Left ventricle myocardium superior (tissue), 1 donor: Measurements from ENCODE around the gene SBK1. TPM values are rescaled to one million over a fixed set of nuclear protein-coding genes. Genes with fewer than 3 reads are reported as not detected.
A peak's percentile ranks its signal among the peaks of the same experiment; 100 is the strongest.
"Not testable (repeated sequence)": the region's sequence is repeated elsewhere in the genome, so short reads cannot be mapped to it uniquely, and the experiment has no call there.

Experiments used
- ATAC-seq: fragments of 200-7000 bp; cut with Tn5 transposase; one replicate; pipeline ENCODE4 v1.9.1; 2020; ENCODE audit warnings: mild to moderate bottlenecking, moderate library complexity
- DNase-seq: peaks from one replicate; pipeline ENCODE4 v3.0.0-alpha.2; 2020
- intact Hi-C: fragments of 100-400 bp; cut with micrococcal nuclease; formaldehyde crosslinking; loops from one replicate; pipeline ENCODE4 v1.11.0; 2022
- total RNA-seq: library from RNA; stranded (reverse); fragmentation: NEBNext Ultra II Directional; extraction: Animal tissue kit (Norgen Biotek cat#: 25700); gene quantifications from one replicate; pipeline ENCODE4 v1.2.1, GENCODE V29; 2021
- donor health status: DM: no; HTN: yes; CAD: no; lungs with severe emphysema.

Gene SBK1
- total RNA-seq, 1 donor from 2014 or later, result 2.8 TPM

DNA sequence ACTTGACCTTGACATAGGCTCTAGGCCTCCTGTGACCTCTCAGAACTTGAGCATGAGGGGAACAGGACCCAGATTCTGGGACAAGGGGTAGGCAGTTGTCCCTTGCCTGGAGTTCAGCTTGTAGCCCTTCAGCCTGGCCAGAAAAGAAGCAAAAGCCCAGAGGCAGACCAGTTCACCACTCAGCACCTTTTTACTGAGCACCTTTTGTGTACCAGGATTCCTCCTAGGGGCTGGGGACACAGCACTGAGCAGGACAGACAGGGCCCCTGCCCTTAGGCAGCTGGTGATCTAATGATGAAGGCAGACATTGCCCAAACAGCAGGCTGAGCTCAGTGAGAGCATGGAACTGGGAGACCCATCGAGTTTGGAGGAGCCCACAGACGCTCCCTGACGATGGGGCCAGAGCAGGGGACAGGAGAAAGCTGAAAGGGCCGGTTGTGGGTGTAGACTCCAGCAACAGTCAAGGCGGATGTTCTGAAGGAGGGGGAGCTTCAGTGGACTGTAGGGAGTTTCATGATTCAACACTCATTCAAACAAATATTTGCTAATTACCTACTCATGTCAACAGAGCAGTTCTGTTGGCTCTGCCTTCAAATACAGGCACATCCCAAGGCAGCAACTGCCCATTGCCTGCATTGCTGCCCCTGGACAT lies 32.0 kb downstream of the SBK1 start:
- ATAC-seq, result no peak
- intact Hi-C loops, result no loop called here

GRCh38 chr16:28324887-28325279 lies 32.6 kb downstream of the SBK1 start:
- no peak for DNase-seq
- ATAC-seq, result no peak
- intact Hi-C loops, result no loop called here

More for the DNA sequence above, 32.0 kb downstream of the SBK1 start:
- DNase-seq, result no peak

GRCh38 chr16:28326881-28327610 lies 34.7 kb downstream of the SBK1 start:
- intact Hi-C loops, result no loop called here
- peak; percentile 66 for DNase-seq
- peak; percentile 84 for ATAC-seq

- DNase-seq, intact Hi-C loops, ATAC-seq: not testable (repeated sequence)
Observed at GRCh38 chr16:28330232-28330631, 37.9 kb downstream of the SBK1 start.

- DNase-seq, ATAC-seq, intact Hi-C loops: not testable (repeated sequence)
Observed at GRCh38 chr16:28330981-28331380, 38.7 kb downstream of the SBK1 start.

DNA sequence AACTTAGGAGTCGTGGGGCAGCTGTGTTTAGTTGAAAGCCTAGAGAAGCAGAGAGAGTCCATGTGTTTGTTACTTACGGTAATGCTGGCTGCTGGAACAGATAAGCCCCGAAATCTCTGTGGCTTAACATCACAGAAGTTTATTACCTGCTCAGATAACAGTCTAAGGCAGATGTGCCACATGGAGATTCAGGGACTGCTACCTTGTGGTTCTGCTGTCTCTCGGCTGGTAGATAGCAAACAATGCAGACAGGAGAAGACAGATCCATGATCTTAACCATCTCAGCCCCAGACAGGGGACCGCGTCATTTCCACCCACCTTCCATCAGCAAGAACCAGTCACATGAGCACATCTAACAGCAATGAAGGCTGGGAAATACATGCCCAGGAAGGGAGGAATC lies 40.3 kb downstream of the SBK1 start:
- ATAC-seq, DNase-seq, intact Hi-C loops: not testable (repeated sequence)

- intact Hi-C loops, ATAC-seq, DNase-seq: not testable (repeated sequence)
Observed at GRCh38 chr16:28335678-28336077, 43.4 kb downstream of the SBK1 start.

DNA sequence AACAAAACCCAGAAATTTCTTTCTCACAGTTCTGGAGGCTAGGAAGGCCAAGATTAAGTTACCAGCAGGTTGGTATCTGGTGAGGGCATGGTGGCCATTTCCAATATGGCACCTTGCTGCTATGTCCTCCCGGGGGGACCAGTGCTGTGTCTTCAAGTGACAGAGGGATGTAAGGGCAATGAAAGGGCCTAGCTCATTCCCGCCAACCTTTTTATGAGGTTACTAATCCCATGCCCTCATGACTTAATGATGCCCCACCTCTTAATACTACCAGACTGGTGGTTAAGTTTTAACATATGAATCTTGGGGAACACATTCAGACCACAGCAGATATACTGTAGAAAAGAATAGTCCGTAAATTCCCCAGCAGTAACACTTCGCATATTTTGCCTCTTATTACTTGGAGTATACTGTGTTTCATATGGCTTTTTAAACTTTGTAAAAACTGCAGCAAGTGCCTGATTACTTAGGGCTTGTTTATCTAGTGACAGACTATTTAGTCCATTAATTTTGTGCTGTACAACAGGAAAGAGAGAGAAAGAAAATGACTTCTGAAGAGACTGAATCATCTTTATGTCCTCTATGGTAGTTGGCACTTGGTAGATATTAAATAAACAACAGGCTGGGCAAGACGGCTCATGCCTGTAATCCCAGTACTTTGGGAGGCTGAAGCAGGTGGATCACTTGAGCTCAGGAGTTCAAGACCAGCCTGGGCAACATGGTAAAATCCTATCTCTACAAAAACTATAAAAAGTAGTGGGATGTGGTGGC lies 44.8 kb downstream of the SBK1 start:
- DNase-seq, intact Hi-C loops, ATAC-seq: not testable (repeated sequence)

GRCh38 chr16:28338230-28338629 lies 45.9 kb downstream of the SBK1 start:
- DNase-seq, intact Hi-C loops, ATAC-seq: not testable (repeated sequence)

DNA sequence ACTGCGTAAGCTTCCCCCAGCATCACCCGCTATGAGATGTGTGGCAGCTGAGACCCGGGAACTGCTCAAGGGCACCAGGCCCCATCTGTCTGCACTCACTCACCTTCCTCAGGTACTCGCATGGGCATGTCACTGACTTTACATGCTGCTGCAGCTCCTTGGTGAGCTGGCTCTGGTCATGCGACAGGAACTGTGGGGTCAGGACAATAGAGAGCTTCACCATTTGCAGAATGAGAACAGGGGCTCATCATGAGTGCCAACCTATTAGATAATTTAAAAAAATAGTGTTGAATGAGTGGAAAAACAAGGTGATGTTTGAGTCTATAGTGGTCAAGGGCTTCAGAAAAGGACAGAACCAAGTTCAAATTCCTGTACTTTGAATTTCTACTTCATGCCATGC lies 70.3 kb downstream of the SBK1 start:
- ATAC-seq, DNase-seq, intact Hi-C loops: not testable (repeated sequence)

DNA sequence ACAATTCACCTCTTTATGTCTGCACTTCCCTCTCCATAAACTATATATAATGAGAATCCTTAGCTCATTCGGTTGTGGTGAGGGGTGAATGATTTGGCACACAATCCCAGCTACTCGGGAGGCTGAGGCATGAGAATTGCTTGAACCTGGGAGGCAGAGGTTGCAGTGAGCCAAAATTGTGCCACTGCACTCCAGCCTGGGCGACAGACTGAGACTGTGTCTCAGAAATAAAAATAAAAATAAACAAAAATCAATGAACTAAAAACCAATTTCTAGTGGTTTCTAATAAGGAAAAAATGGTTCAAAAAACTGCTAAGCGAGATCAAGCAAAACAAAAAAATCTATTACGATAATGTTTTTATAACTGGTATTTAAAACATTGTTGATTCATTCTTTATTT lies 71.1 kb downstream of the SBK1 start, which contains the start of gene NPIPB6:
Gene NPIPB6 (minus strand): TSS at position 101 of the 400 bp plus-strand sequence. CDS start 686 bp downstream, outside the sequence.
- ATAC-seq, intact Hi-C loops, DNase-seq: not testable (repeated sequence)

GRCh38 chr16:28364268-28365173 lies 72.2 kb downstream of the SBK1 start:
- DNase-seq (peak; percentile 25), ATAC-seq (peak; percentile 99)
- intact Hi-C loops, result not testable (repeated sequence)

DNA sequence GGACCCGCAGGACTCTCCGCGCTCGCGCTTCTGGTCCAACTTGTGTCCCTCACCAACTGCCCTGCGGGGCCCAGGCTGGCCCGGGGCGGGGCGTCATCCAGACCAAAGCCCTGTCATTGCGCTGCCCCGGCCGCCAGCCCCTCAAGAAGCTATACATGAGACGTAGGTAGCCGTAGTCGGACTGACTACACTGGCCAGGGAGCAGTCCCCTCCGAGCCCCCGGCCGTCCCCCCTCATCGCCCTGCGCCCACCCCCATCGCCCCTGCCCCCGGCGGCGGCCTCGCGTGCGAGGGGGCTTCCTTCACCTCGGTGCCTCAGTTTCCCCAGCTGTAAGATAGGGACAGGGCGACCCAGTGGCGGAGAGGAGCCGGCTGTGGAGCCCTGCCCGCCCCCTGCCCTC lies 75.6 kb downstream of the SBK1 start:
- DNase-seq, intact Hi-C loops: not testable (repeated sequence)

More for the DNA sequence above, 75.6 kb downstream of the SBK1 start:
- not testable (repeated sequence) for ATAC-seq

Other genes starting within 250 kb of the SBK1 start
- gene GSG1L, start 228.8 kb upstream of the SBK1 start, total RNA-seq, result 1.9 TPM
- gene XPO6, start 80.6 kb upstream of the SBK1 start, total RNA-seq, result 25.7 TPM
- 0.40 TPM for gene NPIPB6, start 71.0 kb downstream of the SBK1 start, total RNA-seq
- 28.2 TPM for gene EIF3CL, start 111.3 kb downstream of the SBK1 start, total RNA-seq
- not detected for gene NPIPB7, start 179.8 kb downstream of the SBK1 start, total RNA-seq
- gene CLN3, start 199.5 kb downstream of the SBK1 start, total RNA-seq, result 13.4 TPM
- 0.47 TPM for gene APOBR, start 202.1 kb downstream of the SBK1 start, total RNA-seq
- not detected for gene IL27, start 214.3 kb downstream of the SBK1 start, total RNA-seq
- gene NUPR1, start 246.4 kb downstream of the SBK1 start, total RNA-seq, result 37.2 TPM